ENCODE data around the gene SLBP.

DNA sequence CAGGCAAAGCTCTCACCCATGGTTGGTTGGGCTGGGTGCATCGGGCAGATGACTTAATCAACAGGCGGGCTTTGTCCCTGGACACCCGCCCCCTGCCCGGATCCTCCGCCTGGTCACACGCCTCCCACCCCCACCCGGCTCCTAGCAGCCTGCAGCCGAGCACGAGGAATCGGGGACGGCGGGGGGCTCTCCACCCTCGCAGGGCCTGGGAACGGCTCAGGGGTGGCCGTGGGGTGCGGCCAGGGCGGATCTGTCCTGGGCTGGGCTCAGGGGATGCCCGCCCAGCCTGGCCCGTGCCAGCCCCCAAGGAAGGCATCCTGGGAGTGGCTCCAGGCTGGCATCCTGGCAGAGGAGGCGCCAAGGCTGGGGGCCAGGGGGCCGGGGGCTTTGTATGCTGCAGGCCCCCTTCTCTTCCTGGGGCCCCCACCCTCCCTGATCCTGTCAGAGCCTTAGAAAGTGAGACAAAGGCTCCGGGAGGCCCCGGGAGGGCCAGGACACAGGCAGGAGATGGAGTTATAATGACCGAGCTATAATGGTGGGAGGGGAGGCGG, 48.5 kb upstream of the SLBP start:
- TF ChIP-seq RARB (CRISPR knock-in tag; IDR thresholded peaks at IDR 0.05) (no peak), TSHZ2 (CRISPR knock-in tag; IDR thresholded peaks at IDR 0.05) (no peak)
